Stimulated activated CD8-positive, alpha-beta memory T cell treated with anti-CD3 and anti-CD28 coated beads, Interleukin-12 subunit alpha, Interleukin-12 subunit beta, amount 100 ng/mL, for 1 hour (primary cell): ENCODE measurements around the gene MAPK12.

Experiments
- DNase-seq: peaks from one replicate; pipeline ENCODE4 v3.0.0-alpha.2; 2020; ENCODE audit warnings: low read depth

Gene MAPK12

GRCh38 chr22:50299785-50300619 lies 38.5 kb upstream of the MAPK12 start:
- DNase-seq = no peak

- DNase-seq = no peak
Observed at GRCh38 chr22:50298937-50299784, 37.7 kb upstream of the MAPK12 start.

GRCh38 chr22:50298266-50298637 lies 36.8 kb upstream of the MAPK12 start:
- DNase-seq = no peak

- DNase-seq = no peak
Observed at GRCh38 chr22:50297510-50298265, 36.2 kb upstream of the MAPK12 start.

GRCh38 chr22:50296658-50297490 lies 35.4 kb upstream of the MAPK12 start:
- no peak for DNase-seq

- no peak for DNase-seq
Observed at GRCh38 chr22:50294319-50294656, 32.8 kb upstream of the MAPK12 start.

- DNase-seq = no peak
Observed at GRCh38 chr22:50293441-50294318, 32.2 kb upstream of the MAPK12 start.

GRCh38 chr22:50292643-50293440 lies 31.4 kb upstream of the MAPK12 start:
- no peak for DNase-seq

- no peak for DNase-seq
Observed at GRCh38 chr22:50289942-50290630, 28.6 kb upstream of the MAPK12 start.

GRCh38 chr22:50289151-50289941 lies 27.9 kb upstream of the MAPK12 start:
- no peak for DNase-seq

GRCh38 chr22:50287731-50288130 lies 26.2 kb upstream of the MAPK12 start:
- no peak for DNase-seq

GRCh38 chr22:50286701-50287318 lies 25.3 kb upstream of the MAPK12 start:
- DNase-seq = no peak

GRCh38 chr22:50286275-50286674 lies 24.8 kb upstream of the MAPK12 start:
- no peak for DNase-seq

GRCh38 chr22:50285568-50286229 lies 24.2 kb upstream of the MAPK12 start:
- DNase-seq = no peak

- DNase-seq = no peak
Observed at GRCh38 chr22:50284479-50284878, 23.0 kb upstream of the MAPK12 start.

- no peak for DNase-seq
Observed at GRCh38 chr22:50283821-50284220, 22.3 kb upstream of the MAPK12 start.
